ENCODE results near the gene OR10AG1. TPM values are rescaled to one million over a fixed set of nuclear protein-coding genes. Genes with fewer than 3 reads are reported as not detected.

OR10AG1 gene
- total and polyA plus RNA-seq, 2 of the 4 experiments (the other 2 are of a cell fraction) = not detected

- Histone ChIP-seq H3K9me1 (ENCODE audit: insufficient read depth, low read length) (no peaks in the 10 kb centered on the region), H2BK5ac (ENCODE audit: low read depth, low read length, poor library complexity, severe bottlenecking) (no peak within 1 kb of the TSS), H4K5ac (ENCODE audit: low read depth, low read length) (no peak within 1 kb of the TSS), H4K8ac (ENCODE audit: low read depth in 2 of 2, low read length in 2 of 2) (no peak within 1 kb of the TSS), H3K4me1 (ENCODE audit: control insufficient read depth, insufficient read depth, low read length) (no peaks in the 10 kb centered on the region), H3K14ac (replicated peaks; ENCODE audit: low read depth, low read length) (no peak within 1 kb of the TSS), H3K4ac (ENCODE audit: low read depth, low read length) (no peak within 1 kb of the TSS), H3K4me3 (ENCODE audit: insufficient read depth, low read depth, low read length) (no peak within 1 kb of the TSS), H3K79me1 (ENCODE audit: low read depth in 1 of 2, low read length in 2 of 2) (no peaks in the 10 kb centered on the region), H3K4me2 (ENCODE audit: low read depth, low read length) (no peak within 1 kb of the TSS), H2AK5ac (ENCODE audit: low read depth, low read length) (no peak within 1 kb of the TSS), H3K23ac (ENCODE audit: low read depth, low read length) (no peak within 1 kb of the TSS), H3K36me3 (ENCODE audit: control insufficient read depth, insufficient read depth, low read length) (no peaks in the 10 kb centered on the region), H3K27ac (ENCODE audit: insufficient read depth, low read length) (no peak within 1 kb of the TSS), H3K9me3 (ENCODE audit: control insufficient read depth, insufficient read depth, low read length) (no peaks in the 10 kb centered on the region; the same call in 1 of the 2 replicates), H4K20me1 (ENCODE audit: insufficient read depth, low read length) (no peaks in the 10 kb centered on the region), H2BK120ac (ENCODE audit: low read depth, low read length) (no peak within 1 kb of the TSS), H3K27me3 (ENCODE audit: control insufficient read depth, insufficient read depth, low read length) (no peaks in the 10 kb centered on the region), H2BK15ac (ENCODE audit: low read depth, low read length) (no peak within 1 kb of the TSS), H2AK9ac (replicated peaks; ENCODE audit: low read depth, low read length, poor library complexity) (no peak within 1 kb of the TSS), H4K91ac (ENCODE audit: insufficient read depth, low read depth, low read length) (no peak within 1 kb of the TSS), H2BK20ac (ENCODE audit: low read depth, low read length) (no peak within 1 kb of the TSS), H3K9ac (ENCODE audit: low read depth, low read length) (no peak within 1 kb of the TSS), H3K56ac (ENCODE audit: extremely low read depth, insufficient read depth, low read length) (no peak within 1 kb of the TSS), H3K18ac (ENCODE audit: low read depth, low read length) (no peak within 1 kb of the TSS), H2AFZ (replicated peaks; ENCODE audit: low read length, poor library complexity) (no peak within 1 kb of the TSS)
- ATAC-seq (ENCODE audit: low read depth) (no peak), DNase-seq (no peak)
- in situ Hi-C loops (cut with MboI; ENCODE audit: low sequenced_read_pairs) = no loop called here
- TF ChIP-seq MXI1 (IDR thresholded peaks at IDR 0.05; ENCODE audit: borderline replicate concordance, low read depth, low read length) (no peak), SMC3 (IDR thresholded peaks at IDR 0.05; ENCODE audit: low read depth, low read length) (no peak), MAZ (IDR thresholded peaks at IDR 0.05; ENCODE audit: borderline replicate concordance, low read depth, low read length) (no peak), RCOR1 (IDR thresholded peaks at IDR 0.05; ENCODE audit: insufficient replicate concordance, low read length) (no peak)
- TF ChIP-seq, protein P1, sequence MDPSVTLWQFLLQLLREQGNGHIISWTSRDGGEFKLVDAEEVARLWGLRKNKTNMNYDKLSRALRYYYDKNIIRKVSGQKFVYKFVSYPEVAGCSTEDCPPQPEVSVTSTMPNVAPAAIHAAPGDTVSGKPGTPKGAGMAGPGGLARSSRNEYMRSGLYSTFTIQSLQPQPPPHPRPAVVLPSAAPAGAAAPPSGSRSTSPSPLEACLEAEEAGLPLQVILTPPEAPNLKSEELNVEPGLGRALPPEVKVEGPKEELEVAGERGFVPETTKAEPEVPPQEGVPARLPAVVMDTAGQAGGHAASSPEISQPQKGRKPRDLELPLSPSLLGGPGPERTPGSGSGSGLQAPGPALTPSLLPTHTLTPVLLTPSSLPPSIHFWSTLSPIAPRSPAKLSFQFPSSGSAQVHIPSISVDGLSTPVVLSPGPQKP (IDR thresholded peaks at IDR 0.05; ENCODE audit: borderline replicate concordance, low read depth, low read length) = no peak
- dilution Hi-C loops (cut with HindIII; ENCODE audit: low sequenced_read_pairs, unreplicated experiment) = no loop called here
- no CpG with 5 or more reads among the region's 2 CpGs for WGBS, 2 experiments (ENCODE audit: extremely low coverage in 2 of 2, insufficient read length in 1 of 2)
- ChIA-PET CTCF (no interaction called here), POLR2A (ENCODE audit: unreplicated experiment) (no interaction called here)
- no TSS peak for BruUV-seq (replicated peaks)
- intact Hi-C loops (cut with micrococcal nuclease) = no loop called here
Measured at GRCh38 chr11:55994525-55994924, 24.8 kb upstream of the OR10AG1 start, which contains the start of gene OR5F1. OR5F1 (minus strand) TSS chr11:55994625; CDS start chr11:55994625, 0 bp downstream.

All from IMR-90 (cell line).